Putamen (tissue), 1 donor: ENCODE measurements around the gene LEKR1.

Experiments used
- DNase-seq: peaks from one replicate; pipeline ENCODE4 v3.0.0-alpha.2; 2016; ENCODE audit warnings: low spot score

LEKR1 gene

DNA sequence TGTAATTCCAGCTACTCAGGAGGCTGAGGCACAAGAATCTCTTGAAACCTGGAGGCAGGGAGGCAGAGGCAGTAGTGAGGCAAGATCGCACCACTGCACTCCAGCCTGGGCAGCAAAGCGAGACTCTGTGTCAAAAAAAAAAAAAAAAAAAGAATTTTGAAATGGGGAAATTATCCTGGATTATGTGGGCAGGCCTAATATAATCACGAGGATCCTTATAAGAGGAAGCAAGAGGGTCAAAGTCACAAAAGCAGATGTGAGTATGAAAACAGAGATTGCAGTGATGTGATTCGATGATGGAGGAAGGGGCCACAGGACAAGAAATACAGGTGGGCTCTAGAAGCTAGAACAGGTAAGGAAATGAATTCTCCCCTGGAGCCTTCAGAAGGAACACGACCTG lies 159.6 kb downstream of the LEKR1 start:
- no peak for DNase-seq

DNA sequence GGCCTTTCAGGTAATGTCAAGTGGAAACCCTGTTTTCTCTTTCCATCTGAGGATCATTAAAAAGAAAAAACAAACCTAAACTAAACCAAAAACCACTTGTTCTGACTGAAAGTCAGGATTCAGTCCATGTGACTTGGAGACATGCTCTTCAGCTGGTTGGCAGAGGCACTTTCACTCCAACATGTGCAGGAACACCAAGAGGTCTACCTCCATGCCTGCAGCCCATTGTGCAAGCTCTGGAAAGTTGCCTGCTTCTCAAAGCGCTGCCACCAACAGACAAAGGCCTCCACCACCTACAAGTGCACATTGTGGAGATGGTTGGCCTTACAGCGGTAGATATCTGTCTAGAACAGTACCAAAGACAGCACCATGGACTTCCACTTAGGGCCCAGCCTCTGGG lies 161.8 kb downstream of the LEKR1 start:
- DNase-seq = no peak

DNA sequence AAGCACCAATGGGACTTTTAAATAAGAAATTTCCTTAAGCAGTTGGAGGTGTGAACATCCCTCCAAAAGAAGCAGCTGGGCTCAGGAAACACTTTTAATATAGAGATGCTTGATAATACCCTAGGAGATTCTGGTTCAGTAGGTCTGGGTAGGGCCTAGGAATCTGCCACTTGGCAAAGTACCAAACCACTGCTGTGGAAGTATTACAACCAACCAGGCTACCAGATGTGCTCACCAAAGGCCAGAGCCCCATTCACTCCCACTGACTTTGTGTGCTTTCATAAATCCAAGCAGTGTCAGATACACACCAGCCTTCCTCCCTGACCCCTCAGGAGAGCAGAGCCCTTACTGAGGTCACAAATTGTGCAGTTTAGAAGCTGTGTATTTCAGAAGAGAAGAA lies 171.2 kb downstream of the LEKR1 start:
- DNase-seq = no peak

DNA sequence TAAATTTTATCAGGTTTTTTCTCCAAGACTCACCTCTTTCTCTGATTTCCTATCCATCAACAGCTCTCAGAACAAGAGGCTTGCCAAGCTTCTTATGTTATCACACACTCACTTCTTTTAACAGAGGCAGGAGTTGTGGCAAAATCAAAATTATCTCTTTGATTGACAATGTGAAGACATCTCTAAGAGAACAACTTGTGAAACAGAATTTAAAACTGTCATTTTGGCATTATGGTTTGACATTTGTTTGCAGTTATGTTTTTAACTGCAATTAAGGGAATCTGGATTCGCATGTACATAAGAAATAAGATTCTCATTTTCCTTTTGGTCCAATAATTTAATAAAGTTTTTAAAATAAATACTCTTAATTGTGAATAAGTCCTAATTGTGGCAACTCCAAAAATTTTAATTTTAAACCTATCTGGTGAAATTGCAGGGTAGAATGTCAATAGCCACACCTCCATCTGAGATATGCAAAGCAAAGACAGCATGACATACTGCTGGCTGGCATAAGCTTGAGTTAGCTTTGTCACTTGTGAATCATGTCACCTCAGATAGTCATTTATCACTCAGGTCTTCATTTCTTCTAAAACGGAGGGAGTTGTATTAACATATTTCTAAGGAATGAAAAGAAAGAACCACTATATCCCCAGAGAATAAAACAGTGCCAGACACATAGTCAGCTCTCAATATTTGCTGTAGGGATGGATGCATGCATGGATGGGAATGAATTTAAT lies 175.2 kb downstream of the LEKR1 start:
- DNase-seq = no peak

DNA sequence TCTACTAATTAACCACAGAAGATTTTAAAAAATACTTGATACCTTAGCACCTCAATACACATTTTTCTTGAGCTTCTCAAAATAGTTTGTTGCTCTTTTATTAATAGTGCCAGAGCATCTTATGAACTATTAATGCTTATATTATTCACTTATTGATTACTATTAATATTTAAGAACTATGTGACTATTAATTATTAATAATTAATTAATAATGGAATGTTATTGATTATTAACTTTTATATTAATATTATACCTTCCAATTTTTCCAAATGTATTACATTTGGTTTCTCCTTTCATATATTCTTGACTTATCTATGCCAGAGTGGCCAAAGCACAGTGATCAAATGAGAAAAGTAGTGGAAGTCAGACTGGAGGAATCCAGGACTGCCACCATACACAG lies 195.5 kb downstream of the LEKR1 start:
- no peak for DNase-seq

DNA sequence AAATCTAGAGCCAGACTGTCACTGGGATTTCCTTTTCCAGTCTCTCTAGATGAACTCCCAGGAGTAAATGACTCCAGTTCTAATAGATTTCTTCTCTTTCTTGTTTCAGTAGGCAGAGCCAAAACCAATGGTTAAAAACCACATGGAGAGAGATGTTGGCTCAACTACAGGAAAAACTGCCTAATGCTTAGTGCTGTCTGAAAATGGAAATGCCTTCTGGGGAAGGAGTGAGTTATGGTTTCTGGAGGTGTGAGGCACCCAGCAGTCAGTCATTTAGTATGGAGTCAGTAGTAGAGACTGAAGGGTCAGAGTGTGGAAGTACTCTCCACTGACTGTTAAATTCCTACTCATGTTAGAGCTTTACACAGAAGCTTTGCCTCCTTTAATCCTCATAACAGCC lies 197.1 kb downstream of the LEKR1 start:
- no peak for DNase-seq

DNA sequence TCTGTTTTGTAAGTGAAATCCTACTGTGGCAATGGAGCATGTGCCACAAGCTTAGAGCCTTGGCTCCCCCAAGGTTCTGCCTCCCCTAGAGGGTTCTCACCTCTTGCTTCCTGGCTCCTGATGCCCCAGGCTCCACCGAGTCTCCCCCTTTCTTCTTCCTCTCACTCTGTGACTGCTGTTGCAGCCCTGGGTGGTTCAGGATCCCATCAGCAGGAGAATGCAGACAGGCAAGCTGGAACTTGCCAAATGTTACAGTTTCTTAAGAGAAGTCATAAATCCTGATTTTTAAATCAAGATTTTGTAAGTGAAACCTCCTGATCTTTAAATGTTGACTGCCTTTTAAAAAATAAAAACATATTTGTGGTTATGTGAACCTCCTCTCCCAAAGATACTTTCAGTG lies 199.9 kb downstream of the LEKR1 start:
- no peak for DNase-seq

DNA sequence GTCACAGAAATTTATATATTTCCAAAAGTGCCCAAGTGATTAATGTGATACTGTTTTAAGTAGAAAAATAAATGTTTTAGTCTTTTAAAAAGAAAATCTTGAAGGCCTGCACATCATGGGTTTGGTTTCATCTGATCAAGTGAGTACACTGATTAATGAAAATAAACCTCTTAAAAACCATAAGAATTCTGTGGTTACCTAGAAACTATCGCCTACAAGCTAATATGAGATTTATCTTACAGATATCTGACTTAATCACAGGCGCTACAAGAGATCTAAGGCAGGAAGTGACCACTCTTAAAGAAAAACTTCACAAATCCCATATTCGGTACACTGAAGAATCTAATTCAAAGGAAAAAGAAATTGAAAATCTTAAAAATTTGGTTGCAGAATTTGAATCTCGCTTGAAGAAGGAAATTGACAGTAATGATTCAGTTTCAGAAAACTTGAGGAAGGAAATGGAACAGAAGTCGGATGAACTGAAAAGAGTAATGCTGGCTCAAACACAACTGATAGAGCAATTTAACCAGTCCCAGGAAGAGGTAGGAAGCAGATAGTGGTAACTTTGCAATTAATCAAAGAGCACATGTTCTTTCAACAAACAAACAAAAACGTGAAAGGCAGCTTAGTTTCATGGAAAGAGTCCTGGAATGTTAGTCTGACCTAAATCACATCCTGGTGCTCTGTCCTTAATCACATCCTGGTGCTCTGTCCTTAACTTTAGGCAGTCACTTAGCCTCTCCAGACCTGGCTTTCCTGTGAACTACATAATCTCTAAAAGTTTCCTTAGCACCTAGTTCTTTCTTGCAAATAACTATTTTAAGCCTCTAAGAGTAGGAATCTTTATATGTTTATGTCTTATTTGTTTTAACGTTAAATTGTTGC lies 201.9 kb downstream of the LEKR1 start:
- no peak for DNase-seq

DNA sequence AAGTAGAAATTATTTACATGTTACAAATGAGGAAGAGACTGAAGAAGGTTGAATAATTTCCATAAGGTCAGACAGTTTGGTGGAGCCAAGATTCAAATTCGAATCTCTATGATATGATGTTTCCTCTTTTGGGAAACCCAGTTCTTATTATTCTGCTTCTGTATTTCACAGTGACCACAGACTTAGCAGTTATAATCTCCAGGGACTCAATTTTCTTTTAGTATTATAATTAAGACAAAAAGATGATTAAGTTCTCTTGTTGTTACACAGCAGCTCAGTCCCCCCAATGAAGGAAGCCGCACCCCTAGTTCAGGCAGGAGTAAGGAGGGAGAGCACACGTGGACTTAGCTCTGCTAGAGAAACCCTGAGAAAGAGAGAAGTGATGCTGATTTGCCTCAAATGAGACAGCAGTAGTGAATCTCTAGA lies 203.2 kb downstream of the LEKR1 start:
- no peak for DNase-seq

DNA sequence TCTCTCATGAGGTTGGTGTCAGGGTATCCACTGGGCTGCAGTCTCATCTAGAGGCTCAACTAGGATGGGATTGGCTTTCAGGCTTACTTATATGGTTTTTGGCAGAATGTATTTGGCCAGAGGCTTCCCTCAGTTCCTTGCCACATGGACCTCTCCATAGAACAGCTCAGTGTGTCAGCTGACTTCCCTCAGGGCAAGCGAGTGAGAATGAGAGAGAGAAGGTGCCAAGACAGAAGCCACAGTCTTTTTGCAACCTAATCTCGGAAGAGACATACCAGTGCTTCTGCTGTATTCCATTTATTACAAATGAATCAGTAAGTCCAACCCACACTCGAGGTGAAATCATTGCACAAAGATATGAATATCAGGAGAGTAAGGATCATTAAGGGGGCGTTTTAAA lies 204.6 kb downstream of the LEKR1 start:
- no peak for DNase-seq

DNA sequence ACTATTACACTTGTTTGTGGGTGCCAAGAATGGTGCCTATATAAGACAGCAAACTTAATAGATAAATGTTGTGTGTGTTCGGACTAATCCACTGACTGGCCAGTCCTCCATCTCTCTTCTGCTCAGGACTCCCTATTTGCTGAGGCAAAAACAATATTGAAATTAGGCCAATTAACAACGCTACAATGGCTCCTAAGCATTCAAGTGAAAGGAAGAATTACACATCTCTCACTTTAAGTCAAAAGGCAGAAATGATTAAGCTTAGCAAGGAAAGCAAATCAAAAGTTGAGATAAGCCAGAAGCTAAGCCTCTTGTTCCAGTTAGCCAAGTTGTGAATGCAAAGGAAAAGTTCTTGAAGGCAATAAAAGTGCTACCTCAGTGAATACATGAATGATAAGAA lies 206.8 kb downstream of the LEKR1 start:
- no peak for DNase-seq

DNA sequence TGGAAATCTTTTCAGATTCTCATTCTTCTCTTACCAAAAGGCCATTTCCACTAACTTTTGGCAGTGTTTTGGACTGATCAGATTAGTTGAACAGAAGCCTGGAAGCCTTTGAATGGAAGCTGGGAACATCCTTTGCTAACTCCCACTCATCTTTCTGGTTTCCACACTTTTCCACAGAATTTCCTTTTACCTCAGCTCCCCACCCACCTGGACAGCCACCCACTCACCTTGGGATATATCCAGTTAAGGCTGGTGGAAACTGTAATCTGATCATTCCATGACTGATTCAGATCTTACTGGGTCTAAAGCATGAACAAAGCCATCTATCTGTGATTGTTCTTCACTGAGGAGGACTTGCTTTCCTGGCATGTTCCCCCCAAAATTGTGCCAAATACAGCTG lies 214.3 kb downstream of the LEKR1 start:
- DNase-seq = no peak

DNA sequence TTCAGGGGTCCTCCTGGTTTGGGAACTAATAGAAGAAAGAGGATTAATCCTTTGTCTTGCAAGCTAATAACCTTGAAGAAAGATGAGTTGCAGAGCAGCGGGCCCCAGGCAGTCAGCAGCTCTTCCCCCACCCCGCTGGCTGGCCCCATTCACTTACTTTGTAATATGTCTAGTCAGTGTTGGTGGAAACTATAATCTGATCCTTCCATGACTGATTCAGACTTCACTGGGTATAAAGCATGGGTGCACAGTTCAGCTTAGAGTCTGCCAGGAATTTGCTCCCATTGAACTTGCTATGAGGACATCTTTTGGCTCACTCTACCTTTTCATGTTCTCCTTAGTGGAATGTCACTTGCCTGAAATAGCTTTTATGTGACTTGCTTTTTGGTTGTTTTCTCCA lies 216.1 kb downstream of the LEKR1 start:
- DNase-seq = no peak

DNA sequence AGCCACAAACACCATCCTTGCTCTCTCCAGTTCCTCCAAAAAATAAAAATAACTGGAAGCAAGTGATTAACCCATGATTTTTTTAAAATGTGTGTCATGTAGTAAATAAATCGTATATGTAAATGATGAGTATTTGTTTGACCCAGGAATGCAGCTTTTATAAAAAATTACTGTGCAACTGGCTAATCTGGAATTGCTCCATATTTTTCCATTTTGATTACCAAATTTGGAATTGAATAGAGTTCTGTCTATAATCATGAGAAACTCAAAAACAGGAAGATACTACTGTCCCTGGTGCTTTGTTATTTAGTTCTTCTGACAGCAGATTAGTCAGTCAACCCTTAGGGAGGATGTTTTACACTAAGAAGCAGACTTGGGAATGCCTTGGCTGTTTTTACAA lies 217.6 kb downstream of the LEKR1 start:
- no peak for DNase-seq

DNA sequence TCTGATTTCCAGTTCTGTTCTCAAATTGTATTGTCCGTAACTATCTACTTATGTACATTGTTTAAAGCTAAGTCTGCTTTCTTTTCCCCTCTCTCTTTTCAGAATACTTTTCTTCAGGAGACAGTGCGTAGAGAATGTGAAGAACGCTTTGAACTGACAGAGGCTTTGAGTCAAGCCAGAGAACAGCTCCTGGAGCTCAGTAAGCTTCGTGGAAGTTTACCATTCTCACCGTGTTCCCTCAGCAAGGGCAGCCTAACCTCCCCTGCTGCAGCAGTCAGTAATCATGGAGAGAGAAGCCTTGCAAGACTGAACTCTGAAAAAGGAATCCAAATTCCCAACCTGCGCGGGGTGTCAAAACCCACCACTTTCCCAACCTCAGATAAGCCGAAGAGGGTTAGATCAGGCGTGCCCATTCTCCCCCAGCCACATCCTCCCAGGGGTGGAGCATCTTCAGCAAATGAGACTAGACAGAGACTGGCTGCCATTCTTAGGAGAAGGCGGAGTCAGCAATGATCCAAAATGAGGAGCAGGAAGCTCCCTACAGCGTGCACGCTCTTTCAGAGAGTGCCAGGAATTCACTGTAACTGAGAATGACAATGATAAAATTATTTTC lies 219.2 kb downstream of the LEKR1 start:
- no peak for DNase-seq

DNA sequence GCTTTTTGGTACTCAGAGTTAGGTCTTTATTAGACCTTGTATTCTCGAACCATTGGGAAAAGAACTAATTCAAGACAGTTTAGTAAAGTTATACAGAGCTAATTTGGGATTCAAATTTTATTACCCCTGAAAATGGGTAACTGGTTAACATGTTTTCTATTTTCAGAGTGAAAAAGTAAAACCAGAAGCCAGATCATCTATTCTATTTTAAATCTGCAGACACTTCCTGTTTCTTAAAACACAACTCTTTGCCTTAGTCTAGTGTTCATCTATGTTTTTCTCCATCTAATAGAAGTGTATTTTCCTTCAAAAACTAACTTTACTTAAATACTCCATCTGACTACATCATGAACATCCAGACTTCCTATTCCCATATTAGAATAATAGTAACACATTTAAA lies 220.4 kb downstream of the LEKR1 start:
- DNase-seq = no peak

DNA sequence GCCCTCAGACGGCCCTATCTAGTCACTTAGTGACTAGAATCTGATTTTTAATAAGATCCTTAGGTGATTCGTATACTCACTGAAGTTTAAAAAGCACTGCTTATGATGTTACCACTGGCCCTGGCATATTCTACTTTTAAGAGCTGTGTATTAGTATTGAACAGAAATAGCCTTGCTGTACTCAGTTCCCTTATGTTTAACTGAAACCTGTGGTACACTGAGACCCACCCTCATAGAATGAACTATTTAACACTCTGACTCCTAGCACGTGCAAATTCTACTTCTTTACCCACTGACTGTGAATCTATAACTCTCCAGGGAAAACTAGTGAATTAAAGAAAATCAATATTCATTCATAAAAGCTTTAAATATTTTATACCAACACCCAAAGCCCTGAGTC lies 224.9 kb downstream of the LEKR1 start:
- no peak for DNase-seq

DNA sequence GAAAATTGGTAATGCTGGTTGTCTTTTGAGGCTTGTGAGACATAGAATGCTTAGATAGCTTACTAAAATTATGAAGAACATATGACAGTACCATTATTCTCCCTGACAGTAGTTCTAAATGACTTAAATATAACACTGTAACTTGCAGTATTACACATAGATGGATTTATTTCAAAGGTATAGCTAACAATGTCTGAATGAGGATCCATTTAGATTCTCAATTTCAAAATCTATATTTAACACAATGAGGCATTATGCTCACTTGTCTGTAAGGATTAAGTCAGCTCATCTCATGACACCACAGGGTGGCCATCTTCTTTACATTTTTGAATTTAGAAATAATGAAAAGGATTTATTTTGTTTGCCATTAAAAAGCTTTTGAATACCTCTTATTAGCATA lies 225.4 kb downstream of the LEKR1 start:
- no peak for DNase-seq

DNA sequence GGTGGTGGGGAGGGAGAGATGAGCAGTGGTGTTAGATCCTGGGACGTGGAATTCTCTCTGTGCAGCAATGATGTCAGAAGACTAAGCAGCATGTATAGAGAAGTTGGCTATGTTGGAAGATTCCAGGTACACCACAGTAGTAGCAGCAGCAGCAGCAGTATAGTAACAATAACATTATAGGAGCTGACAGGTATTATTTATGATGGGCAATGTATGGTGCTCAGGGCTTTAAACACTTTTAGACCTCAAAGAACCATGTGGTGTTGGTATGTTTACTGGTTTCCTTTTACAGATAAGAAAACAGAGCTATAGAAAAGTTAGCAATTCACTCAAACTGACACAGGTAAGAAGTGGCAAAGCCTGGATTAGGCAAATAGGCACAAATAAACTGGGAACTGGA lies 229.9 kb downstream of the LEKR1 start:
- no peak for DNase-seq

DNA sequence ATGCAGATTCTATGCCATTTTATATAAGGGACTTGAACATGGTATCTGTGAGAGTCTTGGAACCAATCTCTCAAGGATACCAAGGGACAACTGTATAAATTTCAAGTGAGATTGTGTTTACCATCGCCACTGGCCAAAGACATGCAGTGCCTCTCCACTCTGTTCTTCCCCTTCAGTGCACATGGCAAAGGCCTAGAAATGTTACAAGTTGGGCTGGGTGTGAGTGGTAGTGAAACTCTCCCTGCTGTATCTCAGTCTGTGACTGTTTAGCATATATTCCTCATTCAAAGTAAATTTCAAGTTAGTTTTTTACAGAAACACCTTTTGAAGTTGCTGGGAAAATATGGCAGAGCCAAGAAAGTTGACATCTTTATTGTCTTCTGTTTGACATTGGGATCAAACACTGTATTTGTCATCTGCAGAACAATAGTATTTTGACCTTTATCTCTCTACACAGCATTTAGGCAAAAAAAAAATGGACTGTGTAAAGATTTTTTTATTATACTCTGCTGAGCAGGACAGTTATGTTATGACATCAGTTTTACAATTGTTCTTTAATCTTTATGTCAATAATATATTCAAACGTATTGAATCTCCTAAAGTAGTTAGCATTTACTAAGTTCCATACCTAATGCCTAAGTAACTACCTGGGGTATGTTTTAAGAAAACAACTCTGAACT lies 232.4 kb downstream of the LEKR1 start:
- DNase-seq = no peak

DNA sequence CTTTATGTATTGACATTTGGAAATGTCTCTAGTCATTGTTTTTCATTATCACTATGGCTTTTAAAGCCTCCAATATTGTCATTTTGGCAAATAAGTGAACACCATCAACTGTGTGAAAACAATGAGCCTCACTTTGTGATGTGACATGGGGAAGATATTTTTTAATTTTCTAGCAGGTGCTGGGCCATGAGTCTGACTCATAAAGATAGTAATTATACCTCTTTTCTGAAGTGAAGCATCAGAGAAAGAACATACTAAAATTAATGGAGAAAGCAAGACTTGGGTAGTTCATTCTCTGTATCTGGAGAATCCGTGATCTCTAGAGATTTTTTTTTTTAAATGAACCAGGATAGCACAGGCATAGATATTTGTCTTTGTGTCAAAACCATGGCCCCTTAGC lies 233.0 kb downstream of the LEKR1 start:
- no peak for DNase-seq

DNA sequence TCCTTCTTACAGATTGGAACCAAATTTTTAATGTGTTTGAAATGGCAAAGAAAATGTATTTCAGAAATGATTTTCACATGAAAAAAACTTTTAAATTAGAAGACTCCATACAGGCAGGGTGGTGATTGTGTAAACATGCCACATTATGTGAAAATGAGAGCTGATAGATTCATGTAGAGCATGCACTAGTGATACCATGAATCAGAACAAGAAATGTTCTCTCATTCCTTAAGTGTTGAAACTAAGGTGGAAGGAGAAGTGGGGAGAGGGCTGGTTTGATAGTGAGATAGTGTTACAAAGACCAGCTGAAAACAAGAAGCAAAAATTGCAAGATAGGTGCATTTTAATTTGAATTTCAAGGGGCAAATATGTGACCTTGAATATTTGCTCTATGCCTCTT lies 233.5 kb downstream of the LEKR1 start:
- DNase-seq = no peak

DNA sequence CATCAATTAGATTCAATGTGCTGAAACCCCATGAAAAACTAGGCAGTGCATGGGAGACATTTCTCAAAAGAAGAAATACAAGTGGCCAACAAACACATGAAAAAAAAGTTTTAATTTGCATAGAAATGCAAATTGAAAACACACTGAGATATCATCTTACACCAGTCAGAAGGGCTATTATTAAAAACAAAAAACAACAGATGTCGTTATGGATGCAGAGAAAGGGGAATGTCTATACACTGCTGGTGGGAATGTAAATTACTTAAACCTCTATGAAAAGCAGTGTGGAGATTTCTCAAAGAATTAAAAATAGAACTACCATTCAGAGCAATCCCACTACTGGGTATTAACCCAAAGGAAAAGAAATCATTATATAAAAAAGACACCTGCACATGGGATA lies 235.1 kb downstream of the LEKR1 start:
- no peak for DNase-seq
